GM10266 (cell line): ENCODE data around the gene BRD9.
"Not testable (repeated sequence)": the region's sequence is repeated elsewhere in the genome, so short reads cannot be mapped to it uniquely, and the experiment has no call there.

ENCODE experiments used
- DNase-seq: peaks from one replicate; pipeline ENCODE4 v3.0.0; 2012; ENCODE audit errors: extremely low spot score
- CTCF ChIP-seq: IDR thresholded peaks from 2 replicates; pipeline ENCODE4 v1.5.1; 2012; ENCODE audit warnings: mild to moderate bottlenecking, low read depth; ENCODE audit not compliant: control insufficient read depth, insufficient read depth; ENCODE audit errors: missing control alignments

BRD9 gene

GRCh38 chr5:852018-852417 lies 40.6 kb downstream of the BRD9 start:
- no peak for DNase-seq
- no peak for TF ChIP-seq CTCF

GRCh38 chr5:851553-851952 lies 41.0 kb downstream of the BRD9 start:
- TF ChIP-seq CTCF, result no peak
- no peak for DNase-seq

GRCh38 chr5:851076-851475 lies 41.5 kb downstream of the BRD9 start:
- DNase-seq, result no peak
- TF ChIP-seq CTCF, result no peak

GRCh38 chr5:850511-851006 lies 42.0 kb downstream of the BRD9 start, which contains the start of gene ZDHHC11:
Gene ZDHHC11 (minus strand): TSS chr5:850986. CDS start chr5:850602, 384 bp downstream.
- no peak for DNase-seq
- TF ChIP-seq CTCF, result no peak

GRCh38 chr5:849651-850301 lies 42.8 kb downstream of the BRD9 start:
- no peak for TF ChIP-seq CTCF
- DNase-seq, result no peak

- DNase-seq, result no peak
- no peak for TF ChIP-seq CTCF
These were observed 43.9 kb downstream of the BRD9 start for GRCh38 chr5:848671-849111.

GRCh38 chr5:847736-848135 lies 44.9 kb downstream of the BRD9 start:
- DNase-seq, result not testable (repeated sequence)

- DNase-seq, result not testable (repeated sequence)
These were observed 45.4 kb downstream of the BRD9 start for GRCh38 chr5:847212-847611.

- DNase-seq, result not testable (repeated sequence)
These were observed 46.0 kb downstream of the BRD9 start for GRCh38 chr5:846602-847091.

GRCh38 chr5:845676-846601 lies 46.7 kb downstream of the BRD9 start:
- DNase-seq, result not testable (repeated sequence)

GRCh38 chr5:845031-845675 lies 47.4 kb downstream of the BRD9 start:
- DNase-seq, result not testable (repeated sequence)
